Urinary bladder (tissue), 4 donors: Measurements from ENCODE around the gene COPZ1. TPM values are rescaled to one million over a fixed set of nuclear protein-coding genes. Genes with fewer than 3 reads are reported as not detected.
A peak's percentile ranks its signal among the peaks of the same experiment; 100 is the strongest.

Experiments used
- DNase-seq: peaks from one replicate; pipeline ENCODE4 v3.0.0-alpha.2; 2015; ENCODE audit errors: extremely low spot score
- H3K27ac ChIP-seq: one replicate; pipeline ENCODE4 v1.5.1; 2013; ENCODE audit warnings: low read depth, mild to moderate bottlenecking, moderate library complexity
- H3K36me3 ChIP-seq: one replicate; pipeline ENCODE4 v1.6.1; 2013; ENCODE audit warnings: mild to moderate bottlenecking, moderate library complexity; ENCODE audit not compliant: insufficient read depth
- H3K4me1 ChIP-seq: one replicate; pipeline ENCODE4 v1.6.1; 2013; ENCODE audit warnings: mild to moderate bottlenecking, moderate library complexity; ENCODE audit not compliant: insufficient read depth
- H3K4me3 ChIP-seq: one replicate; pipeline ENCODE4 v1.5.1; 2013; ENCODE audit warnings: low read depth, low read length
- WGBS: extraction: QIAGEN DNeasy Blood & Tissue Kit; methylation state at CpG from one replicate; pipeline ENCODE4 v1.1.7; 2013; 5-methylcytosine and 5-hydroxymethylcytosine counted together
- polyA plus RNA-seq: library from polyadenylated mRNA; stranded (reverse); fragments of 200-250 nt; gene quantifications from one replicate; pipeline ENCODE4 v1.2.3, GENCODE V29; 2013
- total RNA-seq: library from RNA; depleted of rRNA; stranded (reverse); fragments of >200 nt; gene quantifications from one replicate; pipeline ENCODE4 v1.2.3, GENCODE V29; 2014
- donor health status: healthy with polysubstance abuse.
- donor health status: healthy.

Gene COPZ1
- total and polyA plus RNA-seq, 2 donors: 86.3 to 113 TPM

GRCh38 chr12:54368709-54369596, 44.0 kb downstream of the COPZ1 start:
- WGBS: 22% methylated on average over 40 of the region's 40 CpGs
- Histone ChIP-seq H3K27ac (no peak overlapping the region), H3K4me1 (peaks cover 3% of the 10 kb centered on the region), H3K36me3 (peaks cover 2% of the 10 kb centered on the region), H3K4me3 (no peak overlapping the region)
- DNase-seq: peak; percentile 88

- H3K27ac ChIP-seq: no peak overlapping the region
- 44% methylated on average over 21 of the region's 21 CpGs for WGBS
- no peak for DNase-seq
- peaks cover 2% of the 10 kb centered on the region for H3K36me3 ChIP-seq
- peak overlapping the region; percentile 30 for H3K4me3 ChIP-seq
- peaks cover 3% of the 10 kb centered on the region for H3K4me1 ChIP-seq
Observed at GRCh38 chr12:54369597-54370131, 44.7 kb downstream of the COPZ1 start.

GRCh38 chr12:54370171-54370730, 45.3 kb downstream of the COPZ1 start:
- DNase-seq: no peak
- H3K4me1 ChIP-seq: peaks cover 3% of the 10 kb centered on the region
- no peak overlapping the region for H3K27ac ChIP-seq
- 9% methylated on average over 44 of the region's 44 CpGs for WGBS
- H3K36me3 ChIP-seq: peaks cover 2% of the 10 kb centered on the region
- peak overlapping the region; percentile 30 for H3K4me3 ChIP-seq

- H3K4me1 ChIP-seq: peaks cover 3% of the 10 kb centered on the region
- 37% methylated on average over 5 of the region's 5 CpGs for WGBS
- H3K4me3 ChIP-seq: no peak overlapping the region
- DNase-seq: no peak
- H3K27ac ChIP-seq: peak overlapping the region; percentile 48
- H3K36me3 ChIP-seq: peaks cover 2% of the 10 kb centered on the region
Observed at GRCh38 chr12:54371328-54372112, 46.6 kb downstream of the COPZ1 start.

DNA sequence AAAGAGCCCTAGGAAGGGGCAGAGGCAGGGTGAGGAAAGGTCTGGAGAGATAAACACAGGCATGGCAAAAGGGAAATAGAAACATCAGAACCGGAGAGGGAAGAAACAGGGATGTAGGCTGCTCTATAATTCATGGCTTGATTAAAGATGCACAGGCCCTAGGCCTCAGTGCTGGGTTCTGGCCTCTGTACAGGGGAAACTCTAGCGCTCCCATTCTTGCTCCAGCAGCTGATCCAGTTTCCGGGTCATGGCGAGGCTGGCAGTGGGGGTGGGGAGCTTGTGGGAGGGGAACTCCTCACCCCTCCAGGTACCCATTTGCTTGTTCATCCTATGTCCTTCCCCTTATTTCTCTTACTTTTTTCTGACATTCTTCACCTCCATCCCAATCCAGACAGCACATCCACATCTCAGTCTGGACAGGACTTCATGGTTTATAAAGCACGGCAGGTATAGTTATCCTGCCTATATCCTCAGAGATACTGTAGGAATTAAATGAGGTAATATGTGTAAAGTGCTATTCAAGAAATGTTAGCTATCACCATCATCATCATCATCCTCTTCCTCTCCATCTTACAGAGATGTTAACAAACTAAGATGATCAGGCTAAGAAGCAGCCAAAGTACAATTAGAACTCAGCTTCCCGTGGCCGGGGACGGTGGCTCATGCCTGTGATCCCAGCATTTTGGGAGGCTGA, 47.3 kb downstream of the COPZ1 start:
- 54% methylated on average over 8 of the region's 8 CpGs for WGBS
- peaks cover 2% of the 10 kb centered on the region for H3K36me3 ChIP-seq
- peak overlapping the region; percentile 48 for H3K27ac ChIP-seq
- DNase-seq: no peak
- H3K4me1 ChIP-seq: peaks cover 3% of the 10 kb centered on the region
- H3K4me3 ChIP-seq: no peak overlapping the region

GRCh38 chr12:54373649-54374561, 49.0 kb downstream of the COPZ1 start:
- Histone ChIP-seq H3K4me3 (no peak overlapping the region), H3K27ac (no peak overlapping the region), H3K36me3 (peaks cover 2% of the 10 kb centered on the region), H3K4me1 (peaks cover 3% of the 10 kb centered on the region)
- 90% methylated on average over 10 of the region's 10 CpGs for WGBS
- no peak for DNase-seq

DNA sequence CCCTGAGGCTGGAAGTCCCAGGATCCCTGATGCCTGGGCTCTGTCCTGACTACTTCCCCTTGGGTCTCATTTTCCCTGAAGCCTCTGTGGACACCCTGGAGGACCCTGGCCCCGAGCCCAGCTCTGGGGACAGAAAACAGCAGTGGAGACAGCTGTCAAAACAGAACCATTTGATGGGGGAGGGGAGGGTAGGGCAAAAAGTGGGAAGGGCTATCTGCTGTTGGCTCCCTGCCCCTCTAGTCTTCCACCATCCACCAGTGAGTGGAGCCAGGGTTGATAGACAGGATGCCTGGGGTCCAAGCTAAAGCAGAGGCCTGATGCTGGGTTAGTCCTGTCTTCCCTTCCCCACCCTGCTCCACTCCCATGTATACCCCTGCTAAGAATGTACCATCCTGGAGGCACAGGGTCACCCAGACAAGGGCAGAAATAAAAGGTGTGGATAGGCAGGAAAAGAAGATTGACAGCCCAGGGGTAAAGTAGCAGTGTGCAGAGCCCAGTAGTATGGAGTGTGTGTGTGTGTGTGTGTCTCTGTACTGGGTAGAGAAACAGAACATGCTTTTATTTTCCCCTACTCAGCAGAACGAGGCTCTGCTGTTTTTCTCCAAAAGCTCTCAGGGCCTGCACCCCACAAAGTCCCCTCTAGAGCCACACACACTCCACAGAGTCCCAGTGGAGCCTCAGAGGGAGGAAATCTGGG, 49.8 kb downstream of the COPZ1 start:
- Histone ChIP-seq H3K27ac (no peak overlapping the region), H3K4me3 (no peak overlapping the region), H3K36me3 (peaks cover under 1% of the 10 kb centered on the region), H3K4me1 (peaks cover 1% of the 10 kb centered on the region)
- no peak for DNase-seq
- WGBS: 70% methylated on average over 2 of the region's 2 CpGs

DNA sequence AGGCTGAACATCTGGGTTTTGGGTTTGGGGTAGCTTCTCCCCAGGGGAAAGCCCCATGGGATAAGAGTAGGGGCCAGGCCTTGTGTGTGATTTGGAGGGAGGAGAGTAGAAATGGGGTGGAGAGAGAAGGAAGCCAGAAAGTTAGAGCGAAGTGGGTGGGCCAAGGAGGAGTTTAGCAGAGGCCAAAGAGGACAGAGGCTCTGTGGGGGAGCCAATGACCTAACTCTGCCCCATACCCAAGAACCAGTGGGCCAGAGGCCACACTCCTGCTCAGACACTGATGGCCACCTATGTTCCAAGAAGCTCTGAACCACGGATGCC, 50.3 kb downstream of the COPZ1 start:
- Histone ChIP-seq H3K36me3 (no peaks in the 10 kb centered on the region), H3K27ac (no peak overlapping the region), H3K4me3 (no peak overlapping the region), H3K4me1 (peaks cover 1% of the 10 kb centered on the region)
- DNase-seq: no peak
- WGBS: 60% methylated on average over 2 of the region's 2 CpGs

DNA sequence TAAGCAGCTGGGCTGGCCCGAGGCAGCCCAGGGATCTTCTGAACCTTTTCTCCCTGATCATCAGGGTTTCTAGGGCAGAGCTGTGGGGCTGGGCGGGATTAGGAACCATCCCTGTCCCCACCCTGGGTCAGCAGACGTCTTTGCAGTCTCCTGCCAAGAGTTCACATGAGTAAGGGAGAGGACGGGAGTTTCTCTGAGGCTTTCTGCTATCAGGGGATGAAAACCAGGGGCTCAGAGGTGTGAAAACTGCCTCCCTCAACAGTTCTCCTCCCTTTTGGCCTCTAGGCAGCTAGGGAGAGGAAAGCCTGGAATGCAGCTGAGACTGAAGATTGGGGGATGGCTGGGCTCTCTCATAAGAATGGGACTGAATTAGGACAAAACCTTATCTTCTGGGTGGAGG, 51.7 kb downstream of the COPZ1 start:
- 56% methylated on average over 4 of the region's 4 CpGs for WGBS

DNA sequence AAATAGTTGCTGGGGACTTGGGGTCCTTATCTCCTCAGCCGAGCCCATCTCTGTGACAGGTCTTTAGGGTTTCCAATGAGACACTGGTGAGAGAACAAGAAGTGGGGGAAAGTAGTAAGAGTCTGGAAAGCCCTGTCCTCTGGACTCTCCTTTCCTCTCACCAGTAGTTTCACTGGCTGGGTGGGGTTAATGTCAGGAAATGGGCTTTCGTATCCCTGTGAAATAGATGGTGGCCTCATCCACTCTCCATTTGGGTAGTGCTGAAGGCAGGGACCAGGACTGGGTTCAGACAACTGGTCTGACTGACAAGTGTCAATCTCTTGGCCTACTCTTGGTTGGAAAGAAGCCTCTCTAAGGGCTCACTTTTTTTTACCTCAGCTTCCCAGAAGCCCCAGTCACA, 52.1 kb downstream of the COPZ1 start:
- DNase-seq: no peak
- no peak overlapping the region for H3K27ac ChIP-seq
- H3K36me3 ChIP-seq: no peaks in the 10 kb centered on the region
- 73% methylated on average over 2 of the region's 2 CpGs for WGBS
- no peaks in the 10 kb centered on the region for H3K4me1 ChIP-seq
- no peak overlapping the region for H3K4me3 ChIP-seq

More for the DNA sequence above, 51.7 kb downstream of the COPZ1 start:
- Histone ChIP-seq H3K36me3 (no peaks in the 10 kb centered on the region), H3K27ac (no peak overlapping the region), H3K4me1 (peaks cover 1% of the 10 kb centered on the region), H3K4me3 (no peak overlapping the region)
- DNase-seq: no peak

DNA sequence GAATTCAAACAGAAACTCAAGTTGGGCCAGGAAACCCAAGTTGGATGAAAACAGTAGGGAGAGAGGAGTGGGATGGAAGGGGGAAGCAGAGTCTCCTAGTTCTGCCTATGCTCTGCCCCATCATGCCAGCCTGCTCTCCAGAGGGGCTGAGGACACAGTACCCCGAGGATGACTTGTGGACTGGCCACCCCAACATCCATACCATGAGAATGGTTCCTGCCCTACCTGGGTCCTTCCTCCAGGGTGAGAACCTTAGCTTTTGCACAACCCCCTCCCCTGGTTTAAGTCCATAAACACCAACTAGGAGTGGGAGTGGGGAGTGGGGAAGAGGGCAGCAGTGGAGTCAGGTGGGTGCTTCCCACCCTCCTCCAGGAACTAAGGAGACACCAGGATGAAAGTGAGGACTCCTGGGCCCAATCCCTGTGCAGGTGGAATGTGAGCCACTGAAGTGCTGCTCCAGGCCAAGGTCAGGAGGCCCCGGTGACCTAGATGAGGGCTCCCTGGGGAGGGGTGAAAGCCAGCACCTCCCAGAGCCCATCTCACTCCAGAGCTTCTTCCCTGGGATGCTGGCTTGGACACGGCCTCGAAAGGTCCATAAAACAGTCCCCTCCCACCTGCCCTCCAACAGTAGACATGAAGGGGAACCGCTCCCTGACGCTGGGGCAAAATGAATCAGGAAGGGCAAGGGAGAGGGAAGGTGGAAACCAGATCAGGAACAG, 53.0 kb downstream of the COPZ1 start:
- no peak for DNase-seq
- H3K36me3 ChIP-seq: no peaks in the 10 kb centered on the region
- no peak overlapping the region for H3K27ac ChIP-seq
- 83% methylated on average over 6 of the region's 6 CpGs for WGBS
- H3K4me1 ChIP-seq: no peaks in the 10 kb centered on the region
- H3K4me3 ChIP-seq: no peak overlapping the region
